H1 (cell line): ENCODE data around the gene SGCG. TPM values are rescaled to one million over a fixed set of nuclear protein-coding genes. Genes with fewer than 3 reads are reported as not detected.

ENCODE experiments used
- CTBP2 ChIP-seq: IDR thresholded peaks from 2 replicates; pipeline ENCODE4 v1.7.0; 2011; ENCODE audit warnings: borderline replicate concordance, mild to moderate bottlenecking, moderate library complexity, mixed read lengths, low read length; ENCODE audit not compliant: insufficient read depth, insufficient read length
- RFX5 ChIP-seq: IDR thresholded peaks from 2 replicates; pipeline ENCODE4 v1.6.1; 2011; ENCODE audit warnings: low read depth, low read length, improper control_type of control experiment, borderline replicate concordance
- SP1 ChIP-seq: IDR thresholded peaks from 2 replicates; pipeline ENCODE4 v1.6.1; 2011; ENCODE audit warnings: low read depth, low read length
- TAF1 ChIP-seq: IDR thresholded peaks from 2 replicates; pipeline ENCODE4 v1.6.1; 2011; ENCODE audit warnings: mild to moderate bottlenecking, low read depth, low read length
- polyA plus RNA-seq, 7 experiments: library from polyadenylated mRNA; depleted of rRNA in 3 of 7; stranded (reverse) in 5 of 7; unstranded in 2 of 7; fragments of >200 nt in 5 of 7; fragments of 200-250 nt in 2 of 7; gene quantifications; 1 replicate in 5 of 7; 2 replicates in 1 of 7; 4 replicates in 1 of 7; pipeline versions ENCODE4 v1.2.1 to v1.2.3, GENCODE V29; 2011 to 2013; ENCODE audit warnings: missing spikeins in 2 of 7, mixed read lengths in 2 of 7
- total RNA-seq: library from RNA; stranded (reverse); fragmentation: NEBNext Ultra II Directional; extraction: Animal tissue kit (Norgen Biotek cat#: 25700); gene quantifications from 2 replicates; pipeline ENCODE4 v1.2.1, GENCODE V29; 2021

The SGCG gene
- total and polyA plus RNA-seq, 2 of the 8 experiments (the other 6 are each of a cell fraction or from before 2014, with no cell fraction given): 0.05 TPM; not detected in 1

- no peak for TF ChIP-seq TAF1
- no peak for TF ChIP-seq CTBP2
- TF ChIP-seq RFX5: no peak
- TF ChIP-seq SP1: no peak
These were observed 22.7 kb downstream of the SGCG start (continued) for GRCh38 chr13:23203516-23203915.
